Measurements from ENCODE around the gene SCYGR7. TPM values are rescaled to one million over a fixed set of nuclear protein-coding genes. Genes with fewer than 3 reads are reported as not detected.
A peak's percentile ranks its signal among the peaks of the same experiment; 100 is the strongest.

The SCYGR7 gene
- total RNA-seq, 2 experiments from 2014 or later, result not detected

DNA sequence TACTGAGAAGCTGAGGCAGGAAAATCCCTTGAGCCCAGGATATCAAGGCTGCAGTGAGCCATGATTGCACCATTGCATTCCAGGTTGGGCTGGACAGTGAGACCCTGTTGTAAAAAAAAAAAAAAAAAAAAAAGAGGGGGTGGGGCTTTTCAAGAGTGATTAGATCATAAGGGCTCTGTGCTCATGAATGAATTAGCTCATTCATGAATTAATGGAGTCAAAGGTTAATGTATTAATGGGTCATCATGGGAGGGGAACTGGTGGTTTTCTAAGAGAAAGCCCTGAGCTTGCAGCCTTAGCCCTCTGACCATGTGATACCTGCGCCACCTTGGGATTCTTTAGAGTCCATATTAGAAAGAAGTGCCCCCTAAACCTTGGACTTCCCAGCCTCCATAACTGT lies 14.8 kb upstream of the SCYGR7 start:
- Mint-ChIP-seq H3K27ac (no peak overlapping the region), H3K9me3 (no peaks in the 10 kb centered on the region), H3K4me3 (no peak overlapping the region), H3K27me3 (peaks cover 7% of the 10 kb centered on the region), H3K36me3 (ENCODE audit: low read depth) (no peaks in the 10 kb centered on the region), H3K4me1 (ENCODE audit: low read depth) (no peaks in the 10 kb centered on the region)
- intact Hi-C loops (cut with micrococcal nuclease), result no loop called here
- no peak for DNase-seq
- ChIA-PET POLR2A (no interaction called here), CTCF (interaction anchor here (0.9 kb wide), 1 partner anchor 55 kb away, joined by 3 read pairs; no protein-coding TSS in a partner anchor)
- no peak for ATAC-seq
- TF ChIP-seq, protein P1, sequence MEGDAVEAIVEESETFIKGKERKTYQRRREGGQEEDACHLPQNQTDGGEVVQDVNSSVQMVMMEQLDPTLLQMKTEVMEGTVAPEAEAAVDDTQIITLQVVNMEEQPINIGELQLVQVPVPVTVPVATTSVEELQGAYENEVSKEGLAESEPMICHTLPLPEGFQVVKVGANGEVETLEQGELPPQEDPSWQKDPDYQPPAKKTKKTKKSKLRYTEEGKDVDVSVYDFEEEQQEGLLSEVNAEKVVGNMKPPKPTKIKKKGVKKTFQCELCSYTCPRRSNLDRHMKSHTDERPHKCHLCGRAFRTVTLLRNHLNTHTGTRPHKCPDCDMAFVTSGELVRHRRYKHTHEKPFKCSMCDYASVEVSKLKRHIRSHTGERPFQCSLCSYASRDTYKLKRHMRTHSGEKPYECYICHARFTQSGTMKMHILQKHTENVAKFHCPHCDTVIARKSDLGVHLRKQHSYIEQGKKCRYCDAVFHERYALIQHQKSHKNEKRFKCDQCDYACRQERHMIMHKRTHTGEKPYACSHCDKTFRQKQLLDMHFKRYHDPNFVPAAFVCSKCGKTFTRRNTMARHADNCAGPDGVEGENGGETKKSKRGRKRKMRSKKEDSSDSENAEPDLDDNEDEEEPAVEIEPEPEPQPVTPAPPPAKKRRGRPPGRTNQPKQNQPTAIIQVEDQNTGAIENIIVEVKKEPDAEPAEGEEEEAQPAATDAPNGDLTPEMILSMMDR (IDR thresholded peaks at IDR 0.05), result no peak

- CTCF ChIA-PET, result interaction anchor here (1.1 kb wide), 1 partner anchor 49 kb away, joined by 4 read pairs; no protein-coding TSS in a partner anchor
- DNase-seq (no peak), ATAC-seq (no peak)
- Mint-ChIP-seq H3K36me3 (ENCODE audit: low read depth) (no peaks in the 10 kb centered on the region), H3K27ac (no peak overlapping the region), H3K4me1 (ENCODE audit: low read depth) (no peaks in the 10 kb centered on the region), H3K27me3 (peaks cover 11% of the 10 kb centered on the region), H3K4me3 (no peak overlapping the region), H3K9me3 (no peaks in the 10 kb centered on the region)
- TF ChIP-seq, protein P1 (IDR thresholded peaks at IDR 0.05), result no peak
- POLR2A ChIA-PET, result no interaction called here
- intact Hi-C loops (cut with micrococcal nuclease), result no loop called here
These were observed 11.6 kb upstream of the SCYGR7 start for GRCh38 chr2:227716501-227716900.

DNA sequence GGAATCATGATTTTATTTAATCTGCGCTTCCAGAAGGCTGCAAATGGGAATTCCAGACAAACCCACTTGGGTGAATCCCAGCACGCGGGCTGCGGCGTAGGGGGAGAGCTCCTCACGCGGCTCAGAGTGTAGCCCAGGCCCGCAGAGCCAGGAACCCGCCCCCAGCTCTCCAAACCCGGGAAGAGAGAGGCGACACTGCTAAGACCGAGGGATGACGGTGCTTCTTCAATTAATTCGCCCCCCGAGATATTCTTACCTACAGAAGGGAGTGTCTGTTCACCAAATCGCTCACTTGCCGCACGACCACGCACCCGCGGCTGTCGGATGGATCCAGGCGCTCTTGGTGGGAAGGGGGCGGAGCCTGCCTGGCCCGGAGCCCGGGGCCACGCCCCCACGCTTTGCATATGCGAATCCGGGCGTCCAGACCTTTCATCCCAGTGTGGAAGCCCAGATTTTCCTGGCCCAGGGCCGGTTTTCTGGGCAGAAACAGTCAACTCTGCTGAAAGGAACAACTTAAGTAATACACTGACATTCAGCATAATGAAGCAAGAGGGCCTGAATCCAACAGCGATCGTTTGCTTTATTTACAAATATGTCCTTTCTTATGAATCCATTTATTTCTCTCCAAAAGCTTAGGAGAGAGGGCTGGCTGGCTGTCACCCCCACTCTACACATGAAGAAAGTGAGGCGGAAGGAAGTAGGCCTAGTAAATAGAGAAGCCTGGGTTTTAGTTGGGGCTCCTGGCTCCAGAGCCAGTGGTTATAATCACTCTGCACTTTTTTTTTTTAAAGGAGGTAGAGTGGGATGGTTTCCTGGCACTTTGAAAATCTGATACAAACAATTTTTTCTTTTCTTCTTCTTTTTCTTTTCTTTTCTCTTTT lies 10.2 kb upstream of the SCYGR7 start, which contains the start of gene SLC19A3:
TSS of gene SLC19A3 (minus strand) at position 342 of the 881 bp plus-strand sequence. CDS start 15,710 bp downstream, outside the sequence.
- TF ChIP-seq, protein P1 (IDR thresholded peaks at IDR 0.05), result no peak
- H3K27me3 Mint-ChIP-seq, result peaks cover 14% of the 10 kb centered on the region
- ChIA-PET CTCF (no interaction called here), POLR2A (no interaction called here)
- no peaks in the 10 kb centered on the region for H3K36me3 Mint-ChIP-seq (ENCODE audit: low read depth)
- no peak within 1 kb of the TSS for H3K4me3 Mint-ChIP-seq
- peak; percentile 19 for DNase-seq
- intact Hi-C loops (cut with micrococcal nuclease), result no loop called here
- no peak for ATAC-seq
- H3K4me1 Mint-ChIP-seq (ENCODE audit: low read depth), result no peaks in the 10 kb centered on the region
- H3K27ac Mint-ChIP-seq, result no peak within 1 kb of the TSS
- no peaks in the 10 kb centered on the region for H3K9me3 Mint-ChIP-seq

DNA sequence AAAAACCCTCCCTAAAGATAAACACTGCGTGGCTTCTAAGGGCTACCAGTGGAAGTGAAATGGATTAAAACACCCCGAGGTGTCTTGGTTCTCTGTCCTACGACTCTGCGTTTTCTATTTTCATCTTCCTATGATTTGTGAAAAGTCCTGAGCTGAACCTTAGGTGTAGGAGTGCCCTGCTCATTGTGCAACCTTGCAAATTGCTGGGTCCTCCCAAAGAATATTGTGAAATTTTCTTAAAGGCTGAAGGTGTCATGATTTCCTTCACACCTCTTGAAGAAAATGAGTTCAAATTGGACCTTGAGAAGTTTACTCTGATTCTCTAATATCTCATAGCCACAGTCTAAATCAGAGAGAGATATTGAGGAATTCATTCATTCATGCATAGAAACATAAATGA lies 8.5 kb upstream of the SCYGR7 start:
- POLR2A ChIA-PET, result no interaction called here

More for the DNA sequence above, 8.5 kb upstream of the SCYGR7 start:
- no peaks in the 10 kb centered on the region for H3K36me3 Mint-ChIP-seq (ENCODE audit: low read depth)
- no peak overlapping the region for H3K4me3 Mint-ChIP-seq
- no peaks in the 10 kb centered on the region for H3K4me1 Mint-ChIP-seq (ENCODE audit: low read depth)
- TF ChIP-seq, protein P1 (IDR thresholded peaks at IDR 0.05), result no peak
- H3K27ac Mint-ChIP-seq, result no peak overlapping the region
- CTCF ChIA-PET, result interaction anchor here (1.7 kb wide), 1 partner anchor 46 kb away, joined by 5 read pairs; no protein-coding TSS in a partner anchor
- peaks cover 14% of the 10 kb centered on the region for H3K27me3 Mint-ChIP-seq
- intact Hi-C loops (cut with micrococcal nuclease), result no loop called here
- H3K9me3 Mint-ChIP-seq, result no peaks in the 10 kb centered on the region
- no peak for DNase-seq
- no peak for ATAC-seq
